ENCODE data around the gene CEP135. TPM values are rescaled to one million over a fixed set of nuclear protein-coding genes. Genes with fewer than 3 reads are reported as not detected.

CEP135 gene, protein sequence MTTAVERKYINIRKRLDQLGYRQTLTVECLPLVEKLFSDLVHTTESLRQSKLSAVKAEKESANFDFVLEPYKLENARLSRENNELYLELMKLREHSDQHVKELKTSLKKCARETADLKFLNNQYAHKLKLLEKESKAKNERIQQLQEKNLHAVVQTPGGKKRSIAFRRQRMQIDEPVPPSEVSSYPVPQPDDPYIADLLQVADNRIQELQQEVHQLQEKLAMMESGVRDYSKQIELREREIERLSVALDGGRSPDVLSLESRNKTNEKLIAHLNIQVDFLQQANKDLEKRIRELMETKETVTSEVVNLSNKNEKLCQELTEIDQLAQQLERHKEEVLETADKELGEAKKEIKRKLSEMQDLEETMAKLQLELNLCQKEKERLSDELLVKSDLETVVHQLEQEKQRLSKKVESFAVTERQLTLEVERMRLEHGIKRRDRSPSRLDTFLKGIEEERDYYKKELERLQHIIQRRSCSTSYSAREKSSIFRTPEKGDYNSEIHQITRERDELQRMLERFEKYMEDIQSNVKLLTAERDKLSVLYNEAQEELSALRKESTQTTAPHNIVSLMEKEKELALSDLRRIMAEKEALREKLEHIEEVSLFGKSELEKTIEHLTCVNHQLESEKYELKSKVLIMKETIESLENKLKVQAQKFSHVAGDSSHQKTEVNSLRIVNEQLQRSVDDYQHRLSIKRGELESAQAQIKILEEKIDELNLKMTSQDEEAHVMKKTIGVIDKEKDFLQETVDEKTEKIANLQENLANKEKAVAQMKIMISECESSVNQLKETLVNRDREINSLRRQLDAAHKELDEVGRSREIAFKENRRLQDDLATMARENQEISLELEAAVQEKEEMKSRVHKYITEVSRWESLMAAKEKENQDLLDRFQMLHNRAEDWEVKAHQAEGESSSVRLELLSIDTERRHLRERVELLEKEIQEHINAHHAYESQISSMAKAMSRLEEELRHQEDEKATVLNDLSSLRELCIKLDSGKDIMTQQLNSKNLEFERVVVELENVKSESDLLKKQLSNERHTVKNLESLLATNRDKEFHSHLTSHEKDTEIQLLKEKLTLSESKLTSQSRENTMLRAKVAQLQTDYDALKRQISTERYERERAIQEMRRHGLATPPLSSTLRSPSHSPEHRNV
- 3.5 and 4.6 TPM in 2 replicates for total RNA-seq (ENCODE audit: low replicate concordance)

GRCh38 chr4:55948726-55949481 lies at the start of gene CEP135:
CEP135 (plus strand) TSS chr4:55948945; CDS start chr4:55952131, 3,186 bp downstream.

Other genes starting within 250 kb of the CEP135 start
- not detected in 2 replicates for gene EXOC1L, start 129.2 kb upstream of the CEP135 start, total RNA-seq (ENCODE audit: low replicate concordance)
- gene EXOC1, start 95.3 kb upstream of the CEP135 start, total RNA-seq (ENCODE audit: low replicate concordance), result 23.9 and 35.0 TPM in 2 replicates